T-helper 1 cell (primary cell): ENCODE measurements around the gene BMP2.

ENCODE experiments used
- DNase-seq, 5 donors: peaks; one replicate each; pipeline ENCODE4 v3.0.0-alpha.2; 2012 to 2020

The BMP2 gene

DNA sequence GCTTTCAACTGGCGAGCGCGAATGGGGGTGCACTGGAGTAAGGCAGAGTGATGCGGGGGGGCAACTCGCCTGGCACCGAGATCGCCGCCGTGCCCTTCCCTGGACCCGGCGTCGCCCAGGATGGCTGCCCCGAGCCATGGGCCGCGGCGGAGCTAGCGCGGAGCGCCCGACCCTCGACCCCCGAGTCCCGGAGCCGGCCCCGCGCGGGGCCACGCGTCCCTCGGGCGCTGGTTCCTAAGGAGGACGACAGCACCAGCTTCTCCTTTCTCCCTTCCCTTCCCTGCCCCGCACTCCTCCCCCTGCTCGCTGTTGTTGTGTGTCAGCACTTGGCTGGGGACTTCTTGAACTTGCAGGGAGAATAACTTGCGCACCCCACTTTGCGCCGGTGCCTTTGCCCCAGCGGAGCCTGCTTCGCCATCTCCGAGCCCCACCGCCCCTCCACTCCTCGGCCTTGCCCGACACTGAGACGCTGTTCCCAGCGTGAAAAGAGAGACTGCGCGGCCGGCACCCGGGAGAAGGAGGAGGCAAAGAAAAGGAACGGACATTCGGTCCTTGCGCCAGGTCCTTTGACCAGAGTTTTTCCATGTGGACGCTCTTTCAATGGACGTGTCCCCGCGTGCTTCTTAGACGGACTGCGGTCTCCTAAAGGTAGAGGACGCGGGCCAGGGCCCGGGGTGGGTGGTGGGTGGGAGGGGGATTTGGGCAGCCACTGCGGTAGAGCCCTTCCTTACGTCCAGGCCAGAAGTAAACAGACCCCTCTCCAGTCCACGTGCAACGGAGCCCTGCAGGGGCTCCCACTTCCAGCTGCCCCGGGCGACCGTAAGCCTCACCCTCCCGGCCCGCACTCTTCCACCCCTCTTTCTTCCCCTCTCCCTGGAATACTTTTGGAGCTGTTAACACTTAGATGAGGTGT is 998 bp downstream of the BMP2 start:
- DNase-seq, result no peak

DNA sequence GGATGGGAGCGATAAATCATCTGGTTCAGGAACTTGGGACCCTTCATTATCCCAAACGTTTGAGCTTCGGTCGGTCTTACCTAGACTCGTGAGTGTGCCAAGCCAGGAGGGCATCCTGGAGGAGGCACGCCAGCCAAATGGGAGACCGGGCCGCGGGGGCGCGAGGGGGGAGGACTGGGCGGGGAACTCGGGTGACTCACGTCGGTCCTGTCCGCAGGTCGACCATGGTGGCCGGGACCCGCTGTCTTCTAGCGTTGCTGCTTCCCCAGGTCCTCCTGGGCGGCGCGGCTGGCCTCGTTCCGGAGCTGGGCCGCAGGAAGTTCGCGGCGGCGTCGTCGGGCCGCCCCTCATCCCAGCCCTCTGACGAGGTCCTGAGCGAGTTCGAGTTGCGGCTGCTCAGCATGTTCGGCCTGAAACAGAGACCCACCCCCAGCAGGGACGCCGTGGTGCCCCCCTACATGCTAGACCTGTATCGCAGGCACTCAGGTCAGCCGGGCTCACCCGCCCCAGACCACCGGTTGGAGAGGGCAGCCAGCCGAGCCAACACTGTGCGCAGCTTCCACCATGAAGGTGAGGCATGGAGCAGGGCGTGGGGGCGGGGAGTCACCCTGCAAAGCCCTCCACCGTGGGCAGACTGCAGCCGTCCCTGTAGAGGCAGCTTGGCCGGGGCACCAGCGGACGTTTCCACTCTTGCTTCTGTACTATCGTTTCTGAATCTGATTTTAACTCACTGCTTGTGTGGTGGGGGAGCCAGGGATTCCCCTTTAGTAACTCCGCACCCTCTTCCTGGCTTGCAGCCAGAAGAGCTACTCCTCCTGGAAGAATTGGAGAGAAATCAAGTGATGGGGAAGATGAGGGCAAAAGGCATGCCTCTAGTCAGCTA is 2.7 kb downstream of the BMP2 start:
- DNase-seq, result no peak

DNA sequence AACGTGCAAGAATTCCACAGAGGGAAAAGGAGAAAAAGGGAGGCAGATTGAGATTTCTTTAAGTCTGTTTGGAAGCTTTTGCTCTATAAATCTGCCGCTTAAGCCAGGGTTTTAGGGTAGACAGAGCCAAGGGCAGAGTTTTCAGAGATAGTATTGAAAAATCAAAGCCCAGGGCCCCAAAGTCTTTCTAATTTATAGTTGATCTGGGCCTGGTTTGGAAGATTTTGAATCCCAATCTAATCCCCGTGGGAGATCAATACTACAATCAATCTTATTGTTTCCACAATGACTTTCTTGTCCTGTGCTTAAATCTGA is 3.3 kb downstream of the BMP2 start:
- DNase-seq, result no peak

DNA sequence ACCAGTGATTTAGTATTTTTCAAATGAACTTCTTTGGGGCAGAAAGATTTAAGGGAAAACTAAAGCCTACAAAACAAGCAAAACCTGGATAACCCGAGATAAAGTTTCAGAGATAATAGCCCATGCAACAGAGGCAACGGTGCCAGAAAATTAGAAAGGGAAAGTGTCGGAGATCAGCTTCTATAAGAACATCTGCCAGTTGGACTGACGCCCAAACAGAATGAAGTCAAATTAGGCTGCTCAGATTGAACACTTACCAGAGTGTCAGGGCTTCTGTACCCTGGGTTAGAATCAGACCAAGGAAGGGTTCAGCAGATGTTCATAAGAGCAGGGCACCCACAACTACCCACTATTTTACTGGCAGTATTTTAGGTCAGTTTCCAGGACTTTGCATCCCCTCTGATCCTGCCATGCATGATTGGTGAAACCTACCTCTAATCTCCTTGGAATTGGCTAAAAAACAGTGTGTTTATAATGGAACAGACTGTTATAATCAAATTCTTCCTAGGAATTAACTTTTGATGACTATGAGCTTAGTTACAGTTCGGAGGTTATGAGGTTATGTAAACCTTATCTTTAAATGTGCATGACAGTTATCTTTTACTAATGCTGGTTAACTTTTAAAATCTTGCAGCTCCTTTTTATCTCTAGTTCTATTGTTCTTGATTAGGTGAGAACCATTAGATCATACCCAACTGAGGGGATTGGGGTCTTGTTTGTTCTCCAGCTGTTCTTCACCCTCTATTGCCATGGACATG is 13.1 kb downstream of the BMP2 start:
- no peak for DNase-seq

DNA sequence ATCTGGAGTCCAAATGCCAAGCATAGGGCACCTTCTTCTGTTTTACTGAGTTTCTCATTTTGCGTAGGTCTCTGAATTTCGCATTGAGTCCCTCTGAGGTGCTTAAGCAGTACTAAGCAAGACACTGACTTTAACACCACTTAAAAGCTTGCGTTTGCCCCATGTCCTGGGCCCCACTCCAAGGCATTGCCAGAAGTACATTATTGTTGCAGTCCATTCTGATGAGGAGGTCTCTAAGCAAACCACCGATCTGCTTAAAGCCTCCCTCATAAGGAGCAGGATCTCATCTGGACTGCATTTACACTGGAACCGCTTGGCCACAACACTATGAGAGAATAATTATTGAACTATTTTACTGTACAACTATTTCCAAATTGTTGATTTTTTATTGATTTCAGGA is 16.3 kb downstream of the BMP2 start:
- DNase-seq, result no peak

DNA sequence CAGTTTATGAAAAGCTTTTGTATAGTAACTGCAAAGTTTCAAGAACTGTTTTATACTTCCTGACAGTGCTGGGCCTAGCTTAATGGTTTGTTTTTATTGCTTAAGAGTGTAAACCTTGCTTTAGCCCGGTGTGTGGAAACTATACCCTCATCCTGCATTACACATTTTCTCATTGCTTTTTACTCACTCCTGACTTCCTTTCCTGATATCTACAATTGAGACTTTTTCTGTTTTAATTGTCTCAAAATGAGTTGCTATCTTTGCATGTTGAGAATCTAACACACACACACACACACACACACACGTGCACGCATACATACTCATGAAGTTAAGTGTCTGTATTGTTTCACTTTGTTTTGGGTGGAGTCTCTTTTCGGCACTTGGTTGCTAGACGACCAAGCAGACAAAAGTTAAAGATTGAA is 16.7 kb downstream of the BMP2 start:
- no peak for DNase-seq

DNA sequence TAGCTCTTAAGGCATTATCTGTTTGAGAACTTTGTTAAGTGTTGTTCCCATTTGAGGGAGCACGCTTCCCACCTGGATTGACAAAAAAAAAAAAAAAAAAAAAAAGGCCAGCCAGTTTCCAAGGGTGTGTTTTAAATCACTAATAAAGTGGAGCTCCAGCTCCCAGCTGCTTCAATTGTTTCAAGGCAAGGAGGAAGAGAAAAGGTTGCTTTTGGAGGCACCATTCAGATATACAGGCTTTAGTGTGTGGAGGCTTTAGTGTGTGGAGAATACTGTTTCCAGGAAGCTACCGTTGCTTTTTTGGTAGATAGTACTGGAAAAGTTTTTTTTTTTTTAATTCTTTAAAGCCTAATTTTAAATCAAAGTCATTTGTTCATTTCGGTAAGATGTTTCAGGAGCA is 17.3 kb downstream of the BMP2 start:
- DNase-seq, result no peak

DNA sequence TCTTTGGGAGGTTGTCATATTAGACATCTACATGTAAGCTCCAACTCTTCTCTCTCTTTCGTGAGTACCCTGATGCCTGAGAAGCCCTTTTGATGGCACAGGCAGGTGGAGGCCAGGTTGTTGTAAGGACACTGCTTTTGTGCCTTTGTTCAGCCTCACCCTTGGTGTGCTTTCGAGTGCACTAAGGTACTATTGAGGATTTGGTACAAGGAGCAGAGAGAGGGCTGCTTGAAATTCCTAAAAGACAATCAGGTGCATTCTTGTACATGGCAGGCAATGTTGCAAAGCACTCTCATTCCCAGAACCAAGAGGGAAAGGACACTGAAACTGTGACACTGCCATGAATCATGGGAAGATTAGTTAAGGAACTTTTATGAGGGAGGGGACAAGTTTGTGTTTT is 19.1 kb downstream of the BMP2 start:
- no peak for DNase-seq

DNA sequence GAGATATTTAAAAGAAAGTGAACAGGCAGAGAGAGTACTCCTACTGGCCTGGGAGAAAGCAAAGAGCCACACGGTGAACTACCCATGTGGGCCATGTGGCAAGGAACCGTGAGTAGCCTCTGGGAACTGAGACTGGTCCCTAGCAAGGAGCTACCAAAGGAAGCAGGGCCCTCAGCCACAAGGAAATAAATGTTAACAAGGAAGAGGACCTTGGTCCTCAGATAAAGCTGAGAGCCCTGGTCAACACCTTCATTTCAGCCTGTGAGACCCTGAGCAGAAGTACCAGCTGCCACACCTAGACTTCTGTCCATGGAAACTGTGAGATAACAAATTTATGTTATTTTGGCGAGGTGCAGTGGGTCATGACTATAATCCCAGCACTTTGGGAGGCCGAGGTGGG is 25.3 kb downstream of the BMP2 start:
- DNase-seq, result no peak

DNA sequence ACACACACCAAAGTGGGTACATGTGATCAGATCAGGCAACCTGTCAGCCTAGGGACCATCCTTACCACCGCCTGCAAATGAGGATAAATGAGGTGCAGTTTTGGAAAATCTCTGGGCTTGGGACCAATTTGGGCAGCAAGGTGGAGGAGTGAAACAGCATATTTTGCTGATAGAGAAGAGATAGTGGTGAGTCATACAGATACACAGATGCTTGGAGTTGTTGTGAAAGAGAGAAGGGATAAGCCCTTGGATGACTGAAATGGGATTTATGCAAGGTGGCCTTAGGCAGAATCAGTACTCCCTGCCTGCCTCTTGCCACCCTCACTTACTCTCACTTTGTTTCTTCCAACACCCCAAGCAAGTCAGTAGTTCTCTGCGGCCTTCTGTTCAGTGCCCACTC is 34.7 kb downstream of the BMP2 start:
- DNase-seq, result no peak

DNA sequence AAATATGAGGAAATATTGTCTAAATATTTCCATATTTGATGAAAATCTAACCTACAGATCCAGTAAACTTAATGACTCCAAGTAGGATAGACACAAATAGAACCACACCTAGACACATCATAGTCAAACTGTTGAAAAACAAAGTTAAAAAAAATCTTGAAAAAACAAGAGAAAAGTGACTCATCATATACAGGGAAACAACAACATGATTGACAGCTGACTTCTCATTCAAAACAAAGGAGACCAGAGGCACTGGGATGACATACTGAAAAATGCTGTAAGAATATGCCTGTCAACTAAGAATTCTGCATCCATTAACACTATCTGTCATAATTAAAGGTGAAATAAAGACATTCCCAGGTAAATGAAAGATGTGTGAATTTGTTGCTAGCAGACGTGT is 38.8 kb downstream of the BMP2 start:
- no peak for DNase-seq

DNA sequence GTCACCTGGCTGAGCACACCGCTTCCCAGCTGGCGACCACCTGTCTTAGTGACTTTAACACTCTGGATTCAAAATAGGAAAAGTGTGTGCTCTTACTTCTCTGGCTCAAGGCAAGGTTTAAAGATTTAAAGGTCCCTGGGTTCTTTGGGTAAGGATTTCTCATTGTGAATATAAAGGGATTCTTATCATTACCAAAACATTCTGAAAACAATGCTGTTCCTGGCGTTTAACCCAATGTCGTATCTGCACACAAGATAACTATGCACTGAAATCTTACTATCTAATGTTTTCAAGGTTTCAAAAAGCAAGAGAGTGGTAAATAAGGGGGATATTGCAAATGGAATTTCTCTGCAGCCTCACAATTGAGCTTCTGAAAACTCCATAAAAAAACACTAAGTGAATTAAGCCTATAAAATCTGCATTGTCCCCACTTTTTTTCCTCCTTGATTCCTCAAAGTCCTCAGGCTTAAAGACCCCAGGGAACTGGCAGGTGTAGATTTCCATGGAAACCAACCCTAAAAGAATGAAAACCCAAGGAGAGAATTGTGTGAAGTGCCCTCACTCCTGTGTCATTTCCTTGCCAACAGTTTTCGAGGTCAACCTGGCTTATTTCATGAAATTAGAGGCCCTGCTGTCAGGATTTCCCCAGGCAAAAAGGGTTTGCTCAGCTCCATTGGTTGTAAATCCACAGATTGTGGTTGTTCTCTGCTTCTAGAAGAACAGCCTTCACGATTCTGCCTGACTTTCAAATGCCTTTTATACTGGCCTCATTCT is 44.0 kb downstream of the BMP2 start:
- no peak for DNase-seq

DNA sequence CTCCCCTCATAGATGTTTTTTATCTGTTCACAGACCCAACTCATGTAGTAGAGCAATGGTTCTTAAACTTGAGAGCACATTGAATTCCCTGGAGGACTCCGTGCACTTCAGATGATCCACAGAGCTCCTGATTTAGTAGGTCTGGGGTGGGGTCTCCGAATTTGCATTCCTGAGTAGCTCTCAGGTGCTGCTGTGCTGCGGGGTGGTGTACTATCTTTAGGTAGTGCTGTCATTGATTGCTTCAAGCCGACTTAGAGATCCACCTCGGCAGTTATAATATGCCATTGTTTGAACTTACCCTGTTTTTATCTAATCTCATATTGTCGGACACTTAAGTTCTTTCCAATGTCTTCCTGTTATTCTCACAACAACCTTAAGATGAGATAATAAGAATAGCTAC is 45.0 kb downstream of the BMP2 start:
- DNase-seq, result no peak

DNA sequence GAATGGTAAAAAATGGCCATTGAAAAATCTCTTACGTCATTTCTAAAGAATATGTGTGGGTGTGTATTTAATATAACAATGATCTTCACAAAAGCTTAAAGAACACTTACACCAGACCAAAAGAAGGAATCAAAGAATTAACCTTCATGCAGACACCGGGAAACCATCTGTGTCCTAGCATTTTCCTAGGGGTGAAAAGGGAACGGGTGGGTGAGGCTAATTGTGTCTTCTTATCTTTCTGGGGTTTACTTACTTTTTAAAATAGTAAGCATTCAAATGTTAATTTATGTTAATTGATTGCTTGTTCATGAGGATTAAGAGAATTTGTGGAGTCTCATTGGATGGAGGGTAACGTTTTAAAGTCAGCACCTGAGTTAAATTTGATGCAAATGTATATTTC is 47.5 kb downstream of the BMP2 start:
- no peak for DNase-seq

DNA sequence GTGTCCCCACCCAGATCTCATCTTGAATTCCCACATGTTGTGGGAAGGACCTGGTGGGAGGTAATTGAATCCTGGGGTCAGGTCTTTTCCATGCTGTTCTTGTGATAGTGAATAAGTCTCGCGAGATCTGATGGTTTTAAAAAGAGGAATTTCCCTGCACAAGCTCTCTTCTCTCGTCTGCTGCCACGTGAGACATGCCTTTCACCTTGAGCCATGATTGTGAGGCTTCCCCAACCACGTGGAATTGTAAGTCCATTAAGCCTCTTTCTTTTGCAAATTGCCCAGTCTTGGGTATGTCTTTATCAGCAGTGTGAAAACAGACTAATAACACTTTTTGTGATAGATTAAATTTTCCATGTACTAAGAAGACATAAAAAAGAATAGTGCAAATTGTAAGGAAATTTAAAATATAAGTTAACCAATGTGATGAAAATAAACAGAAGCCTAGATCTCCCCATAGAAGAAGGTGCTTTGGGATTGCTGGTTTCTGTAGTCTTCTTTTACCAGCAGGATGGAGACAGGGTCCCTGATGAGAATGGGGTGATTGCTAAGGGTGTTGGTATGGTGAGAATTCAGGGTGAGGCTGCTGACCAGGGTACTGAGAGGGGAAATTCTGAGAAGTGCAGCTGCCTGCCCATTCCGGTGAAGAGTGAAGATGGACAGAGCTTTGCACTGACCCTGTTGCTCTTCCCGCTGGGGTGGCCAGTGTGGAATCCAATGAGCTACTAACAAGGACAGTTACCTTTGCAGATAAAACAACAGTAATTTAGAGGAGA is 50.7 kb downstream of the BMP2 start:
- DNase-seq, result no peak

DNA sequence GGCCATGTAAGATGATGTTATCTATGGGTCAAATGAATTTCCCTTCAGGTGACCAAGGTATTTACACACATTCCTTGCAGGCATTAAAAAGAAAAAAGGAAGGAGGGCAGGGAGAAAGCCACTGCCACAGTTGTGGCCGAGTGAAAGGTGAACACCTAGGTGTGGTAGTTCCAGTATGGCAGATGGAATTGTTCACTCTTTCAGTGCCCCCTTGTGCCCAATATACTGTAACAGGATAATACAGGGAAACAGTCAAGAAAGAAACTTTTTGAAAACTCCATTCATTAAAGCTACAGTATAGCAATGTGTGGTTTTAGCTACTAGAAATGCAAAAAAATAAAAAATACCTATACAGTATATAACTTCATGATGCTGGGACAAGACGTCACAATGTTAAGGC is 52.1 kb downstream of the BMP2 start:
- DNase-seq, result no peak

DNA sequence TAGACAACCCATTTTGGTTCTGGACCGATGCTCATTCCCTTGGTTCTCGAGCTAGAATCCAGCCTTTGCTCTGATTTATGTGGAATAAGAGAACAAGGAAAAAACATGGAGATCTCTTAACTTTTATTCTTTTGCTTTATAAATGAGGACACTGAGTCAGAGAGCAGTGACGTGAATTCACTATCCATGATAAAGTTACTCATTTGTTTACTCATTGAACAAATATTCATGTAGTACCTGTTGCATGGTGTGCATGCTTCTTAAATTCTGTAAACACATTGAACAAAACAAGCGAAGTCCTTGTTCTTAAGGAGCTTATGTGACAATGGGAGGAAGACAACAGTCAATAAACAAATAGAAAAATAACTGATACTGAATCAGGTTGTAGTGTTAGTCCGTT is 56.9 kb downstream of the BMP2 start:
- no peak for DNase-seq

DNA sequence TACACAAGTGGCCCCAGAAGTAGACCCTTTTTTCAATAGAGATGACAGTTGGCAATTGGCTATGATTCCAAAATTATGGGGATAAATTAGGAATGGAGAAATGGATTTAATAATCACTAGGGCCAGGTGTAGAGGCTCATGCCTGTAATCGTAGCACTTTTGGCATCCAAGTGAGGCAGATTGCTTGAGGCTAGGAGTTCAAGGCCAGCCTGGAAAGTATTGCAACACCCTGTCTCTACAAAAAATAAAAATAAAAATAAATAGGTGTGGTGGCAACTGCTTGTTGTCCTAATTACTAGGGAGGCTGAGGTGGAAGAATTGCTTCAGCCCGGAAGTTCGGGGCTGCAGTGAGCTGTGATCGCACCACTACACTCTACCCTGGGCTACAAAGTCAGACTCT is 60.0 kb downstream of the BMP2 start:
- no peak for DNase-seq

DNA sequence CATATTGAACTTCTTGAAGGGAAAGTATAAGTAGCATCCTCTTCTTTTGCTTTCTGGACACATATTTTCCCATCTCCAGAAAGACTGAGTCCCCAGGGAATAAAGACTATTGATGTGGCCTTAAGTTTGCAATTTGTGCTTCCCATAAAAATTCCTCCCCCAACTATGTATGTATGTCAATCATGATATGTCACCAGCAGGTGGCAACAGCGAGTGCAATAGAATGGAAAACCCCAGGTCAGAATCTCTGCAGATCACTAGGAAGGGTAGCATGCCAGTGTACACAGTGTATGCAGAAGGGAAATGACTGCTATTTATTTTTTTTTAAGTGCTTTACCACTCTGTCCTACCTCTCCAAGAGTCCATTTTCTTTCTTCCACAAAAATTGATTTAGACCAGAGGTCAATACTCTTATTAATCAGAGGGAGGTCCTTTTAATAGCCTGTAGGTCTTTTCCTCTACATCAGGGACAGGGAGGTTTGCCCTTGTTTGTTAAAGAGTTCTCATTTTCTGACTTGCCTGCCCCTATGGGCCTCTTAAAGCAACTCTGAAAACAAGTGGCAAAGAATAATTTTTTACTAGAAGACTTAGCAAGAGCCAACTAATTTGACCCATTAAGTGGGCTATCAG is 61.4 kb downstream of the BMP2 start:
- DNase-seq, result peak in 1 of 5 donors; percentile 1

DNA sequence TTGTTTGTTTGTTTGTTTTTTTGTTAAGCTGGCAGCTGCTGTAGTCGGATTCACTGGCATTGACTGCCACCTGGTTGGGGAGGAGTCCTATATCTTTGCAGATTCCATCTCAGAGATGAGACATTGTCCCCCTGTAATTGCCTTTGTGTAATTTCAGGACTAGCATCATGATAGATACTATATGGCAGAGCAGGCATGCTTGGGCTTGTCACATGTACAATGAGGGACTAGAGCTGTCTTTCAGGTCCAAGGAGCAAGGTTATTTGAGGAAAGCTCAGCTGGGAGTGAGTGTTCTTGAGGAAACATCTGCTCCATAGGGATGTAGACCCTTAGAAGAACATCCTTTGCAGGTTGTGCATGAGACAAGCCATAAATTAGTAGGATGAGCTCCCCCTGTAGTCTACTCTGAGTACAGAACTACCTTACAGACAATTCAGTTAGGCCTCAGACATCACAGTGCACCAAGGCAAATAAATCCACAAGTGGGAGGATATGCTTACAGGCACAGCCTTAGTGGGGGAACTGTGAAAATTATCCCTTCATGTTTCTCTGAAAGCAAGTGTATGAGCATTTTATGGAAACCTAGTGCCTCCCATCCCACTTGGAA is 62.1 kb downstream of the BMP2 start:
- no peak for DNase-seq
